Gastroesophageal sphincter (tissue), 4 donors: ENCODE data around the gene BLCAP. TPM values are rescaled to one million over a fixed set of nuclear protein-coding genes. Genes with fewer than 3 reads are reported as not detected.

Source experiments
- ATAC-seq: fragments of 150-250 bp; one replicate; pipeline ENCODE4 v1.9.1; 2016; ENCODE audit warnings: mild to moderate bottlenecking, moderate library complexity
- H3K27ac ChIP-seq, 4 donors: fragments of 200-600 bp; sonication (generic) in 3 of 4; 1 replicate in 3 of 4; 2 replicates in 1 of 4; pipeline ENCODE4 v1.5.1; 2016 to 2019
- H3K27me3 ChIP-seq: fragments of 200-600 bp; sonication (generic); one replicate; pipeline ENCODE4 v1.5.1; 2019
- H3K36me3 ChIP-seq, 2 donors: fragments of 200-600 bp; sonication (generic); one replicate each; pipeline ENCODE4 v1.5.1; 2019; ENCODE audit warnings: control low read depth in 1 of 2
- H3K4me1 ChIP-seq, 3 donors: fragments of 200-600 bp; sonication (generic); 1 replicate in 2 of 3; 2 replicates in 1 of 3; pipeline ENCODE4 v1.5.1; 2016 to 2019; ENCODE audit warnings: control low read depth in 2 of 3
- H3K4me3 ChIP-seq, 2 donors: fragments of 200-600 bp; sonication (generic); one replicate each; pipeline ENCODE4 v1.5.1; 2019; ENCODE audit warnings: mild to moderate bottlenecking in 1 of 2, moderate library complexity in 1 of 2
- H3K9me3 ChIP-seq, 3 donors: fragments of 200-600 bp; sonication (generic); one replicate each; pipeline ENCODE4 v1.5.1; 2017 to 2019; ENCODE audit warnings: control low read depth in 2 of 3
- CTCF ChIP-seq, 4 experiments: fragments of 200-600 bp in 2 of 4; fragments of 450-650 bp in 2 of 4; sonication (generic) in 1 of 4; IDR thresholded peaks; one replicate each; pipeline ENCODE4 v1.5.1; 2017 to 2019; ENCODE audit warnings: antibody characterized with exemption in 4 of 4, mild to moderate bottlenecking in 2 of 4, moderate library complexity in 2 of 4
- EP300 ChIP-seq: sonication (generic); formaldehyde crosslinking; IDR thresholded peaks from one replicate; pipeline ENCODE4 v1.6.1; 2017; ENCODE audit warnings: antibody characterized with exemption, mild to moderate bottlenecking
- POLR2A ChIP-seq, 2 donors: fragments of 450-650 bp; IDR thresholded peaks; one replicate each; pipeline ENCODE4 v1.6.1; 2017; ENCODE audit warnings: antibody characterized with exemption in 2 of 2, mild to moderate bottlenecking in 2 of 2, moderate library complexity in 1 of 2
- POLR2AphosphoS5 ChIP-seq: sonication (generic); formaldehyde crosslinking; IDR thresholded peaks from one replicate; pipeline ENCODE4 v1.6.1; 2017; ENCODE audit warnings: antibody characterized with exemption
- WGBS, 2 donors: methylation state at CpG; one replicate each; pipeline ENCODE4 v1.1.5; 2018; ENCODE audit warnings: low coverage in 1 of 2; 5-methylcytosine and 5-hydroxymethylcytosine counted together
- total RNA-seq, 4 donors: library from RNA; depleted of rRNA; stranded (reverse); fragments of >200 nt; gene quantifications; one replicate each; pipeline ENCODE4 v1.1.0, GENCODE V29; 2016

Gene BLCAP
- total RNA-seq, 4 donors from 2014 or later = 37.7 to 65.5 (median 55.6) TPM

GRCh38 chr20:37567331-37567665 is 39.6 kb upstream of the BLCAP start:
- TF ChIP-seq CTCF (IDR thresholded peaks at IDR 0.05) (no peak), POLR2AphosphoS5 (no peak), EP300 (no peak)
- H3K27me3 ChIP-seq = peaks cover 73% of the 10 kb centered on the region
- H3K4me1 ChIP-seq = peaks cover 0 to 15% (median 0%) of the 10 kb centered on the region in 3 donors
- WGBS, 2 donors = 11 to 25% methylated on average over 1 to 7 of the region's 7 CpGs
- H3K27ac ChIP-seq = no peak overlapping the region
- no peaks in the 10 kb centered on the region for H3K36me3 ChIP-seq
- ATAC-seq = no peak
- no peaks in the 10 kb centered on the region for H3K9me3 ChIP-seq
- no peak overlapping the region for H3K4me3 ChIP-seq

- Histone ChIP-seq H3K27me3 (peaks cover 76% of the 10 kb centered on the region), H3K27ac (no peak overlapping the region), H3K4me1 (peaks cover 0 to 15% (median 0%) of the 10 kb centered on the region in 3 donors), H3K36me3 (no peaks in the 10 kb centered on the region), H3K9me3 (no peaks in the 10 kb centered on the region), H3K4me3 (no peak overlapping the region)
- TF ChIP-seq EP300 (no peak), POLR2A (IDR thresholded peaks at IDR 0.05) (no peak), CTCF (IDR thresholded peaks at IDR 0.05) (no peak), POLR2AphosphoS5 (no peak)
- ATAC-seq = no peak
- 47 to 73% methylated on average over 2 to 3 of the region's 5 CpGs for WGBS, 2 donors
These were observed 39.1 kb upstream of the BLCAP start for GRCh38 chr20:37566590-37567330.

- Histone ChIP-seq H3K36me3 (no peaks in the 10 kb centered on the region), H3K27me3 (peaks cover 70% of the 10 kb centered on the region), H3K4me1 (peaks cover 0 to 15% (median 0%) of the 10 kb centered on the region in 3 donors), H3K27ac (no peak overlapping the region), H3K4me3 (no peak overlapping the region), H3K9me3 (no peaks in the 10 kb centered on the region)
- WGBS, 2 donors = 61 to 72% methylated on average over 7 to 12 of the region's 14 CpGs
- TF ChIP-seq POLR2A (IDR thresholded peaks at IDR 0.05) (no peak), CTCF (IDR thresholded peaks at IDR 0.05) (no peak), EP300 (no peak), POLR2AphosphoS5 (no peak)
- no peak for ATAC-seq
These were observed 37.6 kb upstream of the BLCAP start for GRCh38 chr20:37565134-37565811.

GRCh38 chr20:37564388-37565133 is 36.9 kb upstream of the BLCAP start:
- Histone ChIP-seq H3K4me1 (peaks cover 0 to 15% (median 0%) of the 10 kb centered on the region in 3 donors), H3K36me3 (no peaks in the 10 kb centered on the region), H3K4me3 (no peak overlapping the region), H3K9me3 (no peaks in the 10 kb centered on the region), H3K27ac (no peak overlapping the region), H3K27me3 (peaks cover 63% of the 10 kb centered on the region)
- ATAC-seq = no peak
- TF ChIP-seq CTCF (IDR thresholded peaks at IDR 0.05) = peak in 3 of 4 experiments; percentile 76 to 96 (median 78)
- no peak for TF ChIP-seq POLR2A (IDR thresholded peaks at IDR 0.05)
- TF ChIP-seq EP300 = no peak
- TF ChIP-seq POLR2AphosphoS5 = no peak
- WGBS, 2 donors = 7 to 71% methylated on average over 3 to 7 of the region's 34 CpGs
